GM19043 (cell line): ENCODE results near the gene MDK.
A peak's percentile ranks its signal among the peaks of the same experiment; 100 is the strongest.

Experiments used
- ATAC-seq: cut with Tn5 transposase; IDR thresholded peaks from one replicate; pipeline ENCODE4 v1.9.1; 2021; ENCODE audit warnings: low read depth; ENCODE audit not compliant: unreplicated experiment

Gene MDK

GRCh38 chr11:46347637-46348311 is 33.7 kb upstream of the MDK start:
- no peak for ATAC-seq

GRCh38 chr11:46348566-46349401 is 32.7 kb upstream of the MDK start:
- ATAC-seq = no peak

DNA sequence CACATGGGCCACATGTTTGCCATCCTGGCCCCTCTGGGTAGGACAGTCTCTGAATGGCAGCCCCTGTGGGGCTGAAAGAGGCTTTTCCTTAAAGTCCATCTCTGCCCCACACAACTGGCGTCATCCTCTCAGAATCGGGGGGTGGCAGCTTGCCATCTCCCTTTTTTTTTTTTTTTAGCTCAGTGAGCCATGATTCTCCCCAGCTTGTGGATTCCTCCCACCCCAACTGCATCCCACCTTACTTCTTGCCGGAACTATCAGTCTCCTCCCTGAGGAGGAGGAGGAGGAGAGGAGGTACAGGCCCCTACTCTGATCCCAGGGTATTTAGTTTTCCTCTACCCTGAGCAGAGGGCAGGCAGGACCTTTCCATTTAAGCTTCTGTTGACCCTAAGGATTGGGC is 30.8 kb upstream of the MDK start:
- no peak for ATAC-seq

DNA sequence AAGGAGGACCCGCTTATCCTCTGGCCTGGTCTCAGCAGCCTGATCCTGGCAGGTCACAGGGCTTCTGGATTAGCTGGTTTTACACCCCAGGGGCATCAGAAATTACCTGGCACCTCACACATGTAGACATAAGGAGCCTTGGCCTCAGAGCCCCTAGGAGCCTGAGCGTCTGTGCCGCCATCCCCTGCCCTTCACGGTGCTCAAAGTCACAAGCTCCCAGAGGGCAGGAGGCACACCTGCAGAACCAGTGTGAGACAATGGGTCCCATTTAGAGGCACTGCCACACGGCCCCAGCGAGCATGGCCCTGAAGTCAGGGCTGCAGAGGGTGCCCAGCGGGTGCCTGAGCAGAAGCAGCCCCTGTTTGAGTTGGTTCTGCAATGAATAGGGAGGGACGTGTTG is 30.3 kb upstream of the MDK start:
- no peak for ATAC-seq

DNA sequence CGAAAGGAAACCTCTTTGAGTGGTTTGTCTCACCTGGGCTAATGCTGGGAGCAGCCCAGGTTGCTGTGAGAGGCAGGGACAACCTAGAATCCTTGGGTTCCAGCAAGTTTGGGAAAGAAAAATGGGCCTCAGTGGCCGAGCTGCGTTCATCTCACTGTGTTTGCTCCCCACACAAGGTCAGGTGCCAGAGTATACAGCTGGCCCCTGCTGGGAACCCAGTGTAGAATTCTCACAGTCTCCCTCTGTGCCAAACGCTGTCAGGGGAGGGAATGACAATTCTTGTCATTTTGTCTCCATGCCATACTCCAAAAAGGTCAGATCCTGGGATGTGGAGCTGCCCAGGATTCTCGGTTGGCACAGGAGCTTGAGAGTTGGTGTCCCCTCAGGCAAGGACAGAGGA is 29.9 kb upstream of the MDK start:
- no peak for ATAC-seq

DNA sequence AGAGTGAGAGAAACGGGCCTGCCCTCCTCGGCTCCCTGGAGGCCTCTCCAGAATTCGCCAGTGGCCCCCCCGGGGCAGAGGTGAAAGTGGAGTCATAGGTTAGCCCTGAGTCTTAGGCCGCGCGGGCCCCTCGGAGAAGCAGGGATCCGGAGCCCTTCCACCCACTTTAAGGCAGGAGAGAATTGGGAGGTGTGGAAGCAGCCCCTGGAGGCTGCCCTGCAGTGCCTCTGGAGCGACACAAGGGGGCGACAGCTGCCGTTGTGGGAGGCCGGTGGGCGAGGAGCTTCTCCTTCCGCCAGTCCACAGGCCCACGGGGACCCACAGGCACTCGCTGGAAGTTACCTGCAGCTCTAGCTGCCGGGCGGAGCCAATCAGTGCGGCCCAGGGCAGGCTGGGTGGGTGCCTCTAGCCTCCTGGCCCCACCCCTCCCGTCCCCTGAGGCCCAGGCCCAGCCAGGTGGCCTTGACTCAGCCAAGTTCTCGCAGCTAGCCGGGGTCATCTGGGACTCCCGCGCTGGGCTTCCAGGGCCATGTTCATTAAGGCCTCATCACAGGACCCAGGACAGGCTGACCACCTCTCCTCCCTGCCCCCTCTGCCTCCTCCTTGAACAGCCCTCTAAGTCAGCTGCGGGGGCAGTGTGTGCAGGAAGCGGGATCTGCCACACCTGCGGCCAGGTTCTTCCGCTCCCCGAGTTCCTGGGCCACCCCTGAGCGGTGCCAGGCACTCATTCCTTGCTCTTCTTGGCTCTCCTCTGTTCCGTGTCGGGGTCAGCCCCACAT is 29.2 kb upstream of the MDK start:
- ATAC-seq = no peak

DNA sequence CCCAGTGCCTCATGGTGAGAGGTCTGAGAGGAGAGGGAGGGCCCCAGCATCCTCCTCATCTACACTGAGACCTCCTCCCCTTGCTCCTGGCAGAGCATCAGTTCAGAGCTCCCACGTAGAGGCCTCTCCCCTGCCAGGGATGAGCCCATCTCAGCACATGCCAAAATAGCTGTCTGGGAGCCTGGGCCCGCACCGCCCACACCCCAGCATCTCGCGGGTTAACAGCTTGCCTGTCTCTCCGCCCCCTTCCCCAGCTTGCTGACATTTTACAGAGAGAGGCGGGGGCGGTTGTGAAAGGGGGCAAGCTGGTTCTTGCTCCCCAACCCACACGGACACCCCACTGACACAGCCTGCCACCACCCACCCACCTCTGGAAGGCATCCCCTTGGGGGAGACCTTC is 27.8 kb upstream of the MDK start:
- no peak for ATAC-seq

DNA sequence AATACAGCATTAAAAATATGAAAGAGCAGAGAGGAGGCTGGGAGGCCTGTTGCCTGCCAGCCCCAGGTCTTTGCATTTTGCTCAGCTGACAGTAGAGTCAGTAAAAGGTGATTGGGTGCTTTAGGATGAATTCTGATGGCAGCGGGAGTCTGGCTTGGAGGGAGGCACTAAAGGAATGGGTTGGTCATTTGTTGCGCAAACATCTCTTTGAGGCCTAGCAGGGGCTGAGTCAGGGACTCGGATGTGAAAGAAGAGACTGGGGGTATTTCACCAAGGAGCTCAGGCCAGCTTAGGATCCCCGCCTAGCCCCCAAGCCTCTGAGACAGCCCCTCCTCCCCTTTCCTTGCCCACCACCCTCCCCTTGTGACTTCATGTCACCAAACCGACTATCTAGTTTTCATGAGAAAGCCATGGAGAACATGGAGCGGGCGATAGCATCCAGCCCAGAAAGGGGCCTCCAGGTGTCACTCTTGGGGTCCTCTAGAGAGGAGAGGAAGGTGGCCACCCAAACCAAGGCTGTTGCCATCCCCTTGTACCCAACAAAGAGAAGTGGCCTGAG is 24.5 kb upstream of the MDK start:
- ATAC-seq = no peak

DNA sequence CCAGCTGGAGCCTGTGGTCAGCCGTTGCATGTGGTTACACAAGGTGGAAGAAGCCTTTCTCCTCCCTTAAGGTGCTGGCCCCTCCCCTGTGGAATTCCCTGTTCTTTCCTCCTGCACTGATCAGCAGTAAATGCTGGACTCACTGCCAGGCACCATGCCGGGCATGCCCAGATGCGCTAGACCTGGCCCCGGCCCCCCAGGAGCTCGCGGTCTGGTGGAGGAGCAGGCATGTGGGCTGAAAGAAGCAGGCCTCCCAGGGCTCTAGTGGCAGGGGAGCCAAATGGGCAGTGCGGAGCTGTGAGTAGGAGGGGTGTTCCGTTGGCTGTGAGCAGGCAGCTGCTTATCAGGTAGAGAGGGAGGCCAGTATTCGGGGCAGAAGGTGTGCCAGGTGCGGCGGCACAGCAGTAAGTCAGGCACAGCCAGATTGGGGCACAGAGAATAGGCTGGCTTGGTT is 24.0 kb upstream of the MDK start:
- ATAC-seq = no peak

- ATAC-seq = no peak
Measured at GRCh38 chr11:46359953-46360352, 21.5 kb upstream of the MDK start.

DNA sequence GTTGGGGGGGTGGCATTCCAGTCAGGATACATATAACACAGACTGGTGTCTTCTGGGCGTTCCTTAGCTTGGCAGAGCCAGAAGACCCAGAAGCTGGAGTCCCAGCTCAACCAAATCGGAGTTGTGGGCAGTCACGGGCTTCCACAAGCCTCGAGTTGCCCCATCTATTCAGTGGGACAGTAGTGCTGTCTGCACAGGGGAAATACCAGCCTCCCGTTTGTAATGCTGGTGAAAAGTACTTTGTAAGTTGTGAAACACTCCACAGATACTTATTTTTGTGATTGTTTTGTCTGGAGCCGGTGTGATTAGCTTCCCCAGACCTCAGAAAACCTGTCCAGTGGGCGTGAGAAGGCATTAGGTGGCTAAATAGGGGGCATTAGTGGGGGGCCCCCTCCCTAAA is 20.6 kb upstream of the MDK start:
- no peak for ATAC-seq

DNA sequence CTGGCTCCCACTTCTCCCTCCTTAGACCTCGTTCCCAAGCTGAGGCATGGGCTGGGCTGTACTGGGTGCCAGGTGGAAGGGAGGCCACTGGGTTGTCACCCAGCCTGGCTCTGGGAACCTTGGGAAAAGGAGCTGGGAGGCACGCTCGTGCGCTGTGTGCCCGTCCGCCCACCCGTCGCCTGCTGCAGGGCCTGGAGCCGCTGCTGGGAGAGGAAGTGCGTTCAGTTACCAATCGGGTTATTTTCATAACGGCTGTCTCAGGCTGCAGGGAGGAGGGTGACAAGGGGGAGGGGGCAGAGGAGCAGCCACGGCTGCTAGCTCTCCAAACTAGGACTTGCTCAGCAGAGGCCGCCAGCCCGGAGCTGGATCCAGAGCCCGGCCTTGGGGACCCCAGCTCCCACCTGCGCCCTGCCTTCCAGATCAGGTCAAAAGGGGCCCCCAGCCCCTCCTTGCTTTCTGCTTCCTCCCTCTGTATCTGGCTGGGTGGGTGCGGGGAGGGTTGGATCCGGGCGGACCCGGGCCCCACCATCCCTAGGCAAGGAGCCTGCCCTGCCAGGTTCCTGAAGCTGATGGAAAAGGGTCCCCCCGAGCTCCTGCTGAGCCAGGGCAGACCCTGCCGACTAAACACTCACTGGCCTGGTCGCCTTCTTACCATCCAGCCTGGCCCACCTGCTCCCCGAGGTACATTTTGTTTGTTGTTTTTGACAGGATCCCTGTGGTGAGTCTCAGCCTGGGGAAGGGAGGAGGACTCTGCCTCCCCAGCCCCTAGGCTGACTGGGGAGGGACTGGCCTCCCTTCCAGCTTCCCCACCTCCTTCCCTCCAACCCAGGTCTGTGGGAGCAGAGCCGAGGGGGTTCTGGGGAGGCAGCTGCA is 19.9 kb upstream of the MDK start:
- peak; percentile 92 for ATAC-seq

DNA sequence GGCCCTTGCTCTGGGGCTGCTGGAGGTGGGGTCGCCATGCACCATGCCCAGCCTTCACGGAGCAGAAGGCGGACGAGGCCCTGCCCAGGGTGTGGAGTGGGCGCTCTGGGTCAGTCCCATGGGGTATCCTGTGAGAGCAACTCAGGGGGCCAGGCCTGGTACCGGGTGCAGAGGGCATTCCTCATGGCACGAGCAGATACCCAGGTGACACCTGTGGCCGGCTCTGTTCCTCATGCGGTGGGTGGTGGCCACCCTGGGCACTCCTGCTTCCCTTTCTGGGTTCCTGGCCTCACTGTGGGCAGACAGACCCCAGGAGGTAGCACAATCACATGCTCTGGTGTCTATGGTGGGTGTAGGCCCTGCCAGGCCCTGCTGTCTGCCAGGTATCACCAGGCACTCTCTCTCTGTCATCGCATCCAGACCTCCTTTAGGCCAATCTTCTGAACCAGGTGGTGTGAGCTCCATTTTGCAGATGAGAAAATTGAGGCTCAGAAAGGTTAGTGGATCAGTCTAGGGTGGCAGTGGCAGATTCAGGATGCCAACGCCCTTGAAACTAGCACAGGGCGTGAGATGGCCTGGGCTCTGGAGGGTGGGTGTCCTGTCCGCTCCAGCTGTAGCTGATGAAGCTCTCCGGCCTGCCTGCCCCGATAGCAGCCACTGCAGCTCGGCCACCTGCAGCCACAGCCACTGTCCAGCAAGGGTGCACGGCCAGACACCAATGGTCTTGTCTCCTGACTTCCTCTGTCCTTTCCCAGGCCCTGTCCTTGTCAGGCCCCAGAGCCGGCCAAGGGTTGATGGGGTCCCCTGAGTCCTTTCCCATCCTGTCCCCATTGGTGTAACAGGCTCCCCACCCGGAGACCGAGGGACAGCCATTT is 19.1 kb upstream of the MDK start:
- no peak for ATAC-seq

DNA sequence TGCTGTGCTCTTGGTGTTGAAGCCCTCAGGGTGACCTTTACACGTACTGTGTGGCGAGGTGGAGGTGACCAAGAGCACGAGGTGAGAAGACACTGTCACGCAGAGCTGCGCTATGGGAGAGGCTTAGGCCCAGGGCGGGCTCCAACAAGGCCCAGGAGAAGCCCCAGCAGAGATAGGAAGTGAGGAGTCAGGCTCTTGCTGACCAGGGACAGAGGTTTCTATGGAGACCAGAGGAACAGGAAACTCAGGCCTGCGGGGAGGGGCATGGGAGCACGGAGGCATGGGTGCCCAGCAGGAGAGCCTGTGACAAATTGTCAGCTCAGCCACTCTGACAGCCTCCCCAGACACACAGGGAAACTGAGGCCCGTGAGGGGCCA is 18.4 kb upstream of the MDK start:
- ATAC-seq = no peak

DNA sequence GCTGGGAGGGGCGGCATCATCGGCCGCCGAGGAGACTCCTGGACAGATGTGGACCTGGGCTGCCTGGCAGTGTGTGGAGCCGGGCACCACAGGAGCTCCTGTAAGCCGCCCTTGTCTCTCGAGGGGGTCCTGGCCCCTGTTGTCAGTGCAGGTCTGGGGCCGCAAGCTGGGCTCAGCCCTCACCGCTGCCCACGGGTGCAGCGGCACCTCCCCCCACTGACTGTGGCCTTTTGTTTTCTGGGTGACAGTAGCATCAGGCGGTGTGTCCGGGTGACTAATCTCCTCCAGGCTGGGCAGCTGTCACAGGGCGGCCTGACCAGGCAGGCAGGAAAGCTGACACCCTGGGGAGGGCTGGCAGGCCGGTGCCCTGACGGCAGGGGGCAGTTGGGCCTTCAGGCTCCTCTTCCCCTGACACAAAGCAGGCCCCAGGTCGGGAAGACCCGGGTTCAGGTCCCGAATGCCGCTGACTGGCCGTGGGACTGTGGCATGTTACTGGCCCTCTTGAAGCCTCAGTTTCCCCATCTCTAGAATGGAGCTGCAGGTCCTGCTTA is 17.9 kb upstream of the MDK start:
- no peak for ATAC-seq

DNA sequence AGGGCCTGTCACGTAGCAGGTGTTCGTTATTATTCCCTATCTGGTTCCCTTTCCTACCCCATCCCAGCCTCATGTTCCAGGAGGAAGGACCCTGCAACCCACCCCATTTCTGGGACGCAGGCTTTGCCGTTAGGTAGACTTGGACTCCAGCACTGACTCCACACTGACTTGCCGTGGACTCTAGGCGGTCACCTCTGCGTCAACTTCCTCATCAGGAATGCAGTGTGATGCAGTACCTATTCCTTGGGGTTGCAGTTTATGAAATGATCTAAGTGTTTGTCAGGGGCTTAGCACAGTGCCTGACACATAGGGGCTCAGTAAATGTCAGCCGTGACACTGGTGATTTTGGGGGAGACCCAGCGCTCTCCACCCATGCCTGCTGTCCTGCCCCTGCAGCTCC is 17.4 kb upstream of the MDK start:
- ATAC-seq = no peak

DNA sequence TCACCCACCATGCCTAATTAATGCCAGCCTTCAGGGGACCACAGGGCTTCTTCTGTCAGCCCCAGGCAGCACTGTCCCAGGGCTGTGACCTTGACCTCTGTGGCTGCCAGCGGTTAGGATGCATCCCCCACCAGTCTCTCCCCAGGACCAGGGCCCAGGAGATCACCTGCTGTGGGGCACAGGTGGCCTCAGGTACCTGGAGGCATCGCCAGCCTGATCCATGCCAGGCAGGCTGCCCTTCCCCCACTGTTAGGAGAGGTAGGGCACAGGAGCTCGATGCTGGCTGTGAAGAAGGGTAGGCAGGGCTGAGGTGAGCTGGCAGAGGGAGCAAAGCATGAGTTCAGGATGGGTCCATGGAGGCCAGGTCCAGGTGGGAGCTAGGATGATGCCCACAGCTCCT is 16.7 kb upstream of the MDK start:
- ATAC-seq = no peak

DNA sequence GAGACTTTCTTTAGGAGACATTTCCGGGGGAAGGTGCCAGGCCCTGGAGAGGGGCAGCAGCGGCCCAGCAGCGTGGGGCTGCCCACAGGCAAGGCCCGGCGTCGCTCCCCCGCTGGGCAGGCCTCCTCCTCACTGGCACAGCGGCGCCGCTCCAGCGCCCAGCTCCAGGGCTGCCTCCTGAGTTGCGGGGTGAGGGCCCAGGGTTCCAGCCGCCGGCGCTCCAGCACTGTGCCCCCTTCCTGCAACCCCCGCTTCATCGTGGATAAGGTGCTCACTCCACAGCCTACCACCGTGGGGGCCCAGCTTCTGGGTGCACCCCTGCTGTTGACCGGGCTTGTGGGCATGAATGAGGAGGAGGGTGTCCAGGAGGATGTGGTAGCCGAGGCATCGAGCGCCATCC is 15.2 kb upstream of the MDK start:
- ATAC-seq = no peak

- no peak for ATAC-seq
Measured at GRCh38 chr11:46366661-46367161, 14.8 kb upstream of the MDK start.
